OCI-LY3 (cell line): ENCODE measurements around the gene FSTL4.

ENCODE experiments used
- H2AFZ ChIP-seq: fragments of 200-600, 300-600 bp; shearing (Covaris generic); 2 replicates; pipeline ENCODE4 v1.6.0; 2014; ENCODE audit warnings: antibody characterized with exemption, low read depth, low read length
- H3K27ac ChIP-seq: fragments of 200-600, 300-600 bp; sonication (generic); 2 replicates; pipeline ENCODE4 v1.5.1; 2014; ENCODE audit warnings: mild to moderate bottlenecking, low read length, moderate library complexity, mixed read lengths
- H3K27me3 ChIP-seq: fragments of 200-600, 300-600 bp; sonication (generic); 2 replicates; pipeline ENCODE4 v1.6.1; 2014; ENCODE audit warnings: low read depth, low read length, mixed read lengths
- H3K36me3 ChIP-seq: fragments of 200-600, 300-600 bp; sonication (generic); replicated peaks from 2 replicates; pipeline ENCODE3; 2014; ENCODE audit warnings: low read depth, low read length, mixed read lengths
- H3K4me1 ChIP-seq: fragments of 300-600, 200-600 bp; sonication (generic); 2 replicates; pipeline ENCODE4 v1.6.1; 2014; ENCODE audit warnings: low read length, mixed read lengths
- H3K4me2 ChIP-seq: fragments of 200-600, 300-600 bp; sonication (generic); 2 replicates; pipeline ENCODE4 v1.6.1; 2014; ENCODE audit warnings: low read length, mixed read lengths
- H3K4me3 ChIP-seq: fragments of 300-600, 200-600 bp; sonication (generic); 2 replicates; pipeline ENCODE4 v1.5.1; 2014; ENCODE audit warnings: antibody characterized with exemption, mild to moderate bottlenecking, low read length, moderate library complexity
- H3K79me2 ChIP-seq: fragments of 300-600, 200-600 bp; shearing (Covaris generic); 2 replicates; pipeline ENCODE4 v1.6.1; 2014; ENCODE audit warnings: mild to moderate bottlenecking, low read length, mixed read lengths
- H3K9ac ChIP-seq: fragments of 300-600, 200-600 bp; shearing (Covaris generic); 2 replicates; pipeline ENCODE4 v1.6.0; 2014; ENCODE audit warnings: mild to moderate bottlenecking, low read length, moderate library complexity
- H3K9me3 ChIP-seq: fragments of 200-600, 300-600 bp; shearing (Covaris generic); 2 replicates; pipeline ENCODE4 v1.6.1; 2014; ENCODE audit warnings: low read length, mixed read lengths; ENCODE audit not compliant: insufficient read depth
- H4K20me1 ChIP-seq: fragments of 200-600, 300-600 bp; sonication (generic); 2 replicates; pipeline ENCODE4 v1.6.1; 2016; ENCODE audit warnings: low read length, mixed read lengths; ENCODE audit not compliant: insufficient read depth
- CTCF ChIP-seq: fragments of 200-600, 300-600 bp; sonication (generic); IDR thresholded peaks from 2 replicates; pipeline ENCODE4 v1.5.1; 2014; ENCODE audit warnings: antibody characterized with exemption, low read length, low read depth
- EZH2phosphoT487 ChIP-seq: fragments of 200-600 bp; shearing (Covaris generic); IDR thresholded peaks from 2 replicates; pipeline ENCODE4 v1.6.1; 2018; ENCODE audit warnings: antibody characterized with exemption, mixed run types, low read depth

Gene FSTL4

DNA sequence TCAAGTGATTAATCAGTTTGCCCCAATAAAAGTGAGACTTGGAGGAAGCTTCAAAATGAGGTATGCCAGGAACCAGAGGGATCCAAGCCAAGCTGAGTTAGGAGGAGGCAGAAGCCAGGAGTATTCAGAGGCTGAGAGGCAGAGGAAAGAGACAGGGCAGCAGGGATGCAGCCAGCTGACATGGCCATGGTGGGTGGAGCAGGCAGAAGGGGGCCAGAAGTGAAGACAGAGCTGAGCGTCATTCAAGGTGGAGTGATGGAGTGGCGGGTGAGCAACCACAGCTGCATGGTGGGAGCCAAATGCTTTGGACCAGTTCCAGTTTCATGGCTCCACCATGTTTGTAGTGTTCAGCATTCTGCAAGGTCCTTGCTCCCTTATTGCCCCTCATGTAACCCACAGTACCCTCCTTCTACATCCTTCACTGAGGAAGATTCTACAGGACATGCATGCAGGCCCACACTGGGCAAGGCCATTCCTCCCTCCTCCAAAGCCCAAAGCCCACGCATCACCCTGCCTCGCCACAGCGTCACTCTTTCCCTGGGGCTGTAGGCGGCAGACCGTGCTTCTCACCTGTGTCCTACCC is 100.6 kb downstream of the FSTL4 start:
- Histone ChIP-seq H3K9ac (no peak overlapping the region), H3K4me2 (no peak overlapping the region), H3K27me3 (no peaks in the 10 kb centered on the region), H2AFZ (no peak overlapping the region), H3K36me3 (no peaks in the 10 kb centered on the region), H3K9me3 (no peaks in the 10 kb centered on the region), H3K4me3 (no peak overlapping the region), H4K20me1 (no peaks in the 10 kb centered on the region), H3K4me1 (no peaks in the 10 kb centered on the region), H3K27ac (no peak overlapping the region), H3K79me2 (no peaks in the 10 kb centered on the region)
- TF ChIP-seq CTCF: no peak
- no peak for TF ChIP-seq EZH2phosphoT487

DNA sequence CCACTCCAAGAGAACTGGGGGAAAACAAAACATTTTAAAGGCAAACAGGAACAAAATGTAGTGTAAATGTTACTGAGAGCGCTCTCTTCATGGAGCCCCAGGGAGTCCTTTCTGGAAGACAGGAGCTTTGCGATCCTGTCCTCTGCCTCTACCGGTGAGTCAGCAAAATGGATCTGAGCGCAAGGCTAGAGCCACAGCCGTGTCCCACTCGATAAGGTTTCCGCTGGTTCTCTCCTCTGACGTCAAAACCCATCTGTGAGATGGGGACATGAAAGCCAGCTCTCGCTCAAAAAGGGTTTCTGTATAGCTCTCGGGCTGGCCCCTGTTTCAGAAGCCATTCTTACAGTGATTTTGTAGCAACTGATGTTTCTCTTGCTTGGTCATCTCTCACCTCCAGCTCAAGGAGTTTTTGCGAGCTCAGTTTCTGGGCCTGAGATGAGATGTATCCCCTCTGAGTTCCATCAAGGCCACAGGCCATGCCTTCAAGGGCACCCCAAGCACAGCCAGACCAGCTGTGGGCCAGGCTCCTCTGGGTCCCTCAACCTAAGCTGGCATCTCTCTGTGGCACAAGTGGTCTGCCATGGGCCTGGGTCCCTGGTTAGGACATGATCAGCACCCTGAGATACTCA is 101.6 kb downstream of the FSTL4 start:
- H3K79me2 ChIP-seq: no peaks in the 10 kb centered on the region
- H3K4me3 ChIP-seq: no peak overlapping the region
- H2AFZ ChIP-seq: no peak overlapping the region
- no peak overlapping the region for H3K4me2 ChIP-seq
- no peak overlapping the region for H3K9ac ChIP-seq
- H3K27ac ChIP-seq: no peak overlapping the region
- H3K4me1 ChIP-seq: no peaks in the 10 kb centered on the region
- no peaks in the 10 kb centered on the region for H3K9me3 ChIP-seq
- no peaks in the 10 kb centered on the region for H4K20me1 ChIP-seq
- no peaks in the 10 kb centered on the region for H3K27me3 ChIP-seq
- no peaks in the 10 kb centered on the region for H3K36me3 ChIP-seq
- TF ChIP-seq EZH2phosphoT487 (no peak), CTCF (no peak)

- no peak for TF ChIP-seq CTCF
- no peak for TF ChIP-seq EZH2phosphoT487
- H4K20me1 ChIP-seq: no peaks in the 10 kb centered on the region
- no peak overlapping the region for H3K4me2 ChIP-seq
- no peaks in the 10 kb centered on the region for H3K9me3 ChIP-seq
- no peak overlapping the region for H3K9ac ChIP-seq
- H3K4me3 ChIP-seq: no peak overlapping the region
- H3K36me3 ChIP-seq: no peaks in the 10 kb centered on the region
- H2AFZ ChIP-seq: no peak overlapping the region
- no peaks in the 10 kb centered on the region for H3K79me2 ChIP-seq
- H3K27me3 ChIP-seq: no peaks in the 10 kb centered on the region
- no peak overlapping the region for H3K27ac ChIP-seq
- H3K4me1 ChIP-seq: no peaks in the 10 kb centered on the region
Observed at GRCh38 chr5:133509742-133510079, 102.6 kb downstream of the FSTL4 start.

GRCh38 chr5:133508845-133509741 is 103.2 kb downstream of the FSTL4 start:
- Histone ChIP-seq H3K9me3 (no peaks in the 10 kb centered on the region), H3K9ac (no peak overlapping the region), H3K4me1 (no peaks in the 10 kb centered on the region), H4K20me1 (no peaks in the 10 kb centered on the region), H3K4me2 (no peak overlapping the region), H3K79me2 (no peaks in the 10 kb centered on the region), H3K36me3 (no peaks in the 10 kb centered on the region), H2AFZ (no peak overlapping the region), H3K27me3 (no peaks in the 10 kb centered on the region), H3K27ac (no peak overlapping the region), H3K4me3 (no peak overlapping the region)
- no peak for TF ChIP-seq EZH2phosphoT487
- no peak for TF ChIP-seq CTCF
